ENCODE measurements around the gene MPP2. TPM values are rescaled to one million over a fixed set of nuclear protein-coding genes. Genes with fewer than 3 reads are reported as not detected.
"Not testable (repeated sequence)": the region's sequence is repeated elsewhere in the genome, so short reads cannot be mapped to it uniquely, and the experiment has no call there.

Gene MPP2
- total RNA-seq, 4 donors from 2014 or later = 0.18 to 3.6 (median 0.54) TPM

DNA sequence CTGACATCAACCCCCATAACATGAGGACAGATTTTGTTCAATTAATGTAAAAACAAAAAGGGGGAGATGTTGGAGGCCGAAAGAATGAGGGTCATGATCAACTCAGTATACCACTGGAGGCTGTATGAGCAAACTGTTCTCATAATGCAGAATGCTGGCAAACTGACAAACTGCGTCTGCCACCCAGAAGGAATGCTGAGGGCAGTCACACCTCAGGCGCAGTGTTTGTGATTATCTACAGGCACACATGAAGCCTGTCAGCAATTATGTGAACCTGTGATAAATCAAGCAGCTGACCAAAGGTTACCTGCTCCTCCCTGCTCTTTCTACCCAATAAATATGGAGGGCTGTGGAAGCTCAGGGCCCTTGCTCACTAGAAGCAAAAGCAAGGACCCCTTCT lies 33.0 kb downstream of the MPP2 start:
- no peak for DNase-seq
- H3K9me3 ChIP-seq = no peaks in the 10 kb centered on the region
- H3K27me3 ChIP-seq = peaks cover 0 to 10% (median 0%) of the 10 kb centered on the region in 4 donors
- no peaks in the 10 kb centered on the region for H3K36me3 ChIP-seq
- H3K4me1 ChIP-seq = peaks cover 0 to 19% (median 4%) of the 10 kb centered on the region in 3 donors
- TF ChIP-seq POLR2A (IDR thresholded peaks at IDR 0.05) = no peak
- TF ChIP-seq, protein P1, sequence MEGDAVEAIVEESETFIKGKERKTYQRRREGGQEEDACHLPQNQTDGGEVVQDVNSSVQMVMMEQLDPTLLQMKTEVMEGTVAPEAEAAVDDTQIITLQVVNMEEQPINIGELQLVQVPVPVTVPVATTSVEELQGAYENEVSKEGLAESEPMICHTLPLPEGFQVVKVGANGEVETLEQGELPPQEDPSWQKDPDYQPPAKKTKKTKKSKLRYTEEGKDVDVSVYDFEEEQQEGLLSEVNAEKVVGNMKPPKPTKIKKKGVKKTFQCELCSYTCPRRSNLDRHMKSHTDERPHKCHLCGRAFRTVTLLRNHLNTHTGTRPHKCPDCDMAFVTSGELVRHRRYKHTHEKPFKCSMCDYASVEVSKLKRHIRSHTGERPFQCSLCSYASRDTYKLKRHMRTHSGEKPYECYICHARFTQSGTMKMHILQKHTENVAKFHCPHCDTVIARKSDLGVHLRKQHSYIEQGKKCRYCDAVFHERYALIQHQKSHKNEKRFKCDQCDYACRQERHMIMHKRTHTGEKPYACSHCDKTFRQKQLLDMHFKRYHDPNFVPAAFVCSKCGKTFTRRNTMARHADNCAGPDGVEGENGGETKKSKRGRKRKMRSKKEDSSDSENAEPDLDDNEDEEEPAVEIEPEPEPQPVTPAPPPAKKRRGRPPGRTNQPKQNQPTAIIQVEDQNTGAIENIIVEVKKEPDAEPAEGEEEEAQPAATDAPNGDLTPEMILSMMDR (IDR thresholded peaks at IDR 0.05) = no peak
- no peak overlapping the region for H3K4me3 ChIP-seq
- intact Hi-C loops (cut with DNase I) = no loop called here
- WGBS, 2 donors = 61 to 64% methylated on average over 3 of the region's 3 CpGs
- no peak overlapping the region for H3K27ac ChIP-seq

- peaks cover 0 to 17% (median 4%) of the 10 kb centered on the region in 3 donors for H3K4me1 ChIP-seq
- DNase-seq = no peak
- H3K27me3 ChIP-seq = peaks cover 0 to 10% (median 0%) of the 10 kb centered on the region in 4 donors
- no peak overlapping the region for H3K4me3 ChIP-seq
- no peaks in the 10 kb centered on the region for H3K36me3 ChIP-seq
- intact Hi-C loops (cut with DNase I) = no loop called here
- no peak overlapping the region for H3K27ac ChIP-seq
- WGBS, 2 donors = 66 to 69% methylated on average over 6 of the region's 6 CpGs
- TF ChIP-seq, protein P1 (IDR thresholded peaks at IDR 0.05) = no peak
- TF ChIP-seq POLR2A (IDR thresholded peaks at IDR 0.05) = no peak
- H3K9me3 ChIP-seq = no peaks in the 10 kb centered on the region
These were observed 33.5 kb downstream of the MPP2 start for GRCh38 chr17:43873815-43874214.

GRCh38 chr17:43873091-43873490 lies 34.2 kb downstream of the MPP2 start:
- Histone ChIP-seq H3K4me3 (no peak overlapping the region), H3K27me3 (peaks cover 0 to 17% (median 0%) of the 10 kb centered on the region in 4 donors), H3K27ac (no peak overlapping the region), H3K4me1 (peaks cover 0 to 10% (median 4%) of the 10 kb centered on the region in 3 donors), H3K9me3 (no peaks in the 10 kb centered on the region), H3K36me3 (no peaks in the 10 kb centered on the region)
- intact Hi-C loops (cut with DNase I) = no loop called here
- 53 to 70% methylated on average over 4 of the region's 5 CpGs for WGBS, 2 donors
- TF ChIP-seq, protein P1 (IDR thresholded peaks at IDR 0.05) = no peak
- no peak for TF ChIP-seq POLR2A (IDR thresholded peaks at IDR 0.05)
- no peak for DNase-seq

- WGBS, 2 donors = 29 to 57% methylated on average over 13 of the region's 14 CpGs
These were observed 35.2 kb downstream of the MPP2 start for GRCh38 chr17:43871946-43872690.

DNA sequence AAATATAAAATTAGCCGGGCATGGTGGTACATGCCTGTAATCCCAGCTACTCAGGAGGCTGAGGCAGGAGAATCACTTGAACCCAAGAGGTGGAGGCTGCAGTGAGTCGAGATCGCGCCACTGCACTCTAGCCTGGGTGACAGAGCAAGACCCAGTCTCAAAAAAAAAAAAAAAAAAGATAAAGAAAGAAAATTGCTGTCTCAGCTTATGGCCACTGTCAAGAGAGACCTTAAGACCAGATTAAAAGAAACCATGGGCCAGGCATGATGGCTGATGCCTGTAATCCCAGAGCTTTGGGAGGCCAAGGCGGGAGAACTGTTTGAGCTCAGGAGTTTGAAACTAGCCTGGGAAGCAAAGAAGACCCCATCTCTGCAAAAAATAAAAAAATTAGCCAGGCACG lies 38.3 kb downstream of the MPP2 start:
- H3K4me1 ChIP-seq = peaks cover 0 to 10% (median 4%) of the 10 kb centered on the region in 3 donors
- H3K4me3 ChIP-seq; intact Hi-C loops (cut with DNase I); H3K9me3 ChIP-seq; DNase-seq; H3K36me3 ChIP-seq; H3K27ac ChIP-seq: not testable (repeated sequence)
- H3K27me3 ChIP-seq = peaks cover 0 to 17% (median 0%) of the 10 kb centered on the region in 4 donors
- WGBS, 2 donors = 68 to 69% methylated on average over 5 to 6 of the region's 6 CpGs

More at GRCh38 chr17:43871946-43872690, 35.2 kb downstream of the MPP2 start:
- Histone ChIP-seq H3K4me1 (peaks cover 0 to 10% (median 4%) of the 10 kb centered on the region in 3 donors), H3K27me3 (peaks cover 0 to 17% (median 0%) of the 10 kb centered on the region in 4 donors), H3K27ac (no peak overlapping the region), H3K36me3 (no peaks in the 10 kb centered on the region), H3K9me3 (no peaks in the 10 kb centered on the region), H3K4me3 (peak overlapping the region in 2 of 4 donors; percentile 15 to 33)
- TF ChIP-seq, protein P1 (IDR thresholded peaks at IDR 0.05) = no peak
- no peak for TF ChIP-seq POLR2A (IDR thresholded peaks at IDR 0.05)
- no peak for DNase-seq
- intact Hi-C loops (cut with DNase I) = no loop called here
